Testis (tissue), 3 donors: Measurements from ENCODE around the gene NR4A3. TPM values are rescaled to one million over a fixed set of nuclear protein-coding genes. Genes with fewer than 3 reads are reported as not detected.

Source experiments
- DNase-seq: peaks from one replicate; pipeline ENCODE4 v3.0.0-alpha.2; 2019
- H3K27ac ChIP-seq, 2 donors: fragments of 200-600 bp; sonication (generic); one replicate each; pipeline ENCODE4 v1.5.1; 2019
- H3K27me3 ChIP-seq: fragments of 200-600 bp; sonication (generic); one replicate; pipeline ENCODE4 v1.5.1; 2019
- H3K36me3 ChIP-seq: fragments of 200-600 bp; sonication (generic); one replicate; pipeline ENCODE4 v1.5.1; 2017; ENCODE audit warnings: low read depth; ENCODE audit errors: missing control alignments
- H3K4me1 ChIP-seq: fragments of 200-600 bp; sonication (generic); one replicate; pipeline ENCODE4 v1.5.1; 2019
- H3K4me3 ChIP-seq, 2 donors: fragments of 200-600 bp; sonication (generic); one replicate each; pipeline ENCODE4 v1.5.1; 2017 to 2019
- H3K9me3 ChIP-seq: fragments of 200-600 bp; sonication (generic); one replicate; pipeline ENCODE4 v1.5.1; 2017
- POLR2A ChIP-seq: fragments of 450-650 bp; IDR thresholded peaks from one replicate; pipeline ENCODE4 v1.6.1; 2017; ENCODE audit warnings: antibody characterized with exemption, mild to moderate bottlenecking, moderate library complexity
- WGBS, 2 donors: methylation state at CpG; one replicate each; pipeline ENCODE4 v1.1.5; 2018; 5-methylcytosine and 5-hydroxymethylcytosine counted together
- intact Hi-C: fragments of 100-400 bp; cut with DNase I; formaldehyde crosslinking; loops from one replicate; pipeline ENCODE4 v1.15.1; 2023; ENCODE audit warnings: low total_unique reads
- polyA plus RNA-seq: library from polyadenylated mRNA; stranded (reverse); fragments of 350-450 nt; fragmentation: Illumina TruSeq; extraction: RNeasy Lipid Tissue Mini Kit (QIAGEN cat#74804); gene quantifications from one replicate; pipeline ENCODE4 v1.2.3, GENCODE V29; 2014; ENCODE audit warnings: low read depth, low replicate concordance; ENCODE audit not compliant: insufficient read depth
- total RNA-seq, 2 donors: library from RNA; depleted of rRNA; stranded (reverse); fragments of >200 nt; gene quantifications; one replicate each; pipeline ENCODE4 v1.2.3, GENCODE V29; 2016
- TF ChIP-seq, protein P1 (sequence below), 3 experiments: fragments of 450-650 bp in 2 of 3; fragments of 200-600 bp in 1 of 3; sonication (generic) in 1 of 3; IDR thresholded peaks; one replicate each; pipeline ENCODE4 v1.5.1; 2016 to 2019; ENCODE audit warnings: antibody characterized with exemption in 3 of 3, mild to moderate bottlenecking in 2 of 3, moderate library complexity in 1 of 3

NR4A3 gene
- total and polyA plus RNA-seq, 3 donors from 2014 or later, result 1.7 to 3.0 (median 2.5) TPM

DNA sequence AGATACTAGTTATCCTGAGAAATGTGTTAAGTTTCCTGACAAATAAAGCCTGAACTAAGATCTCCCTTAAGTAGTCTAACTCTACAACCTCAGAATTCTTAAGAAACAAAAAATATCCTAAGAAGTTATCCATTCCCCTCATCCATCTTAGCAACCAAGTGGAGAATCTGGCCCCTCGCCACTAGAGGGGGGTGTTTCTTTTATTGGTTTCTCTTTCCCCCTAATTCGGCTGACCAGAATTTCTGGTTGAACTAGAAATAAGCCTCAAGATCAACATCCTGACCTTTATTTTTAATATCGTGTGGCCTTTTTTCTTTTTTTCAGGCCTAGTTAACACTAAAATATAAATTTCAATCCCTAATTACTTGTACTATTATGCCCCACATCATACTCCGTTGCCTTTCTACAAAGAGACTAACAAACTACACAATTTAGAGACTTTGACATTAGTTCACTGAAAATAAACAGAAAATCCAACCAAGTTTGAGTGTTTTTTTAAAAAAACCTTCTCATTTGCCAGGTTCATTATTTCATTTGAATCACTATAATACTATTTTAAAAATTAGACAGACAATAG lies 14.3 kb upstream of the NR4A3 start:
- no peak overlapping the region for H3K4me3 ChIP-seq
- peak; percentile 82 for DNase-seq
- H3K4me1 ChIP-seq, result no peaks in the 10 kb centered on the region
- WGBS, 2 donors, result 52 to 65% methylated on average over 4 of the region's 4 CpGs
- H3K27ac ChIP-seq, result no peak overlapping the region
- no peaks in the 10 kb centered on the region for H3K27me3 ChIP-seq
- no peaks in the 10 kb centered on the region for H3K36me3 ChIP-seq
- no peaks in the 10 kb centered on the region for H3K9me3 ChIP-seq
- intact Hi-C loops, result no loop called here
- TF ChIP-seq POLR2A, result no peak
- TF ChIP-seq, protein P1, sequence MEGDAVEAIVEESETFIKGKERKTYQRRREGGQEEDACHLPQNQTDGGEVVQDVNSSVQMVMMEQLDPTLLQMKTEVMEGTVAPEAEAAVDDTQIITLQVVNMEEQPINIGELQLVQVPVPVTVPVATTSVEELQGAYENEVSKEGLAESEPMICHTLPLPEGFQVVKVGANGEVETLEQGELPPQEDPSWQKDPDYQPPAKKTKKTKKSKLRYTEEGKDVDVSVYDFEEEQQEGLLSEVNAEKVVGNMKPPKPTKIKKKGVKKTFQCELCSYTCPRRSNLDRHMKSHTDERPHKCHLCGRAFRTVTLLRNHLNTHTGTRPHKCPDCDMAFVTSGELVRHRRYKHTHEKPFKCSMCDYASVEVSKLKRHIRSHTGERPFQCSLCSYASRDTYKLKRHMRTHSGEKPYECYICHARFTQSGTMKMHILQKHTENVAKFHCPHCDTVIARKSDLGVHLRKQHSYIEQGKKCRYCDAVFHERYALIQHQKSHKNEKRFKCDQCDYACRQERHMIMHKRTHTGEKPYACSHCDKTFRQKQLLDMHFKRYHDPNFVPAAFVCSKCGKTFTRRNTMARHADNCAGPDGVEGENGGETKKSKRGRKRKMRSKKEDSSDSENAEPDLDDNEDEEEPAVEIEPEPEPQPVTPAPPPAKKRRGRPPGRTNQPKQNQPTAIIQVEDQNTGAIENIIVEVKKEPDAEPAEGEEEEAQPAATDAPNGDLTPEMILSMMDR (IDR thresholded peaks at IDR 0.05), result peak; percentile 53 to 75 (median 62)

DNA sequence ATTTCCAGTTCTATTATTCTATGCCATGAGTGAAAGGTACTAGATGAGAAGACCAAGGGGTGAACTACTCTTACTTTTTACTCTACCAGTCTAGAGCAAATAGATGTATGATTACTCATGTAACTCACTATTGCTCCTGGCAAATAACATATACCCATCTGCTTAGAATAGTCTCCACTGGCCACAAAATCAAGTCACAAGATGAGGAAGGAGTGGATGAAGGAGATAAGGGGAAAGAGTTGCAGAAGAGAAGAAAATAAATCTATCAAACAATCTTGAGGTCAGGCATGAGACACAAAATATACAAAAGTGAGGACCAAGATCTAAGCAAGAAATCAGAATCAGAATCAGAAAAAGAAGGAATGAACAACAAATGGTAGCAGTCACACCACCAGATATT lies 13.7 kb upstream of the NR4A3 start:
- intact Hi-C loops, result no loop called here

DNA sequence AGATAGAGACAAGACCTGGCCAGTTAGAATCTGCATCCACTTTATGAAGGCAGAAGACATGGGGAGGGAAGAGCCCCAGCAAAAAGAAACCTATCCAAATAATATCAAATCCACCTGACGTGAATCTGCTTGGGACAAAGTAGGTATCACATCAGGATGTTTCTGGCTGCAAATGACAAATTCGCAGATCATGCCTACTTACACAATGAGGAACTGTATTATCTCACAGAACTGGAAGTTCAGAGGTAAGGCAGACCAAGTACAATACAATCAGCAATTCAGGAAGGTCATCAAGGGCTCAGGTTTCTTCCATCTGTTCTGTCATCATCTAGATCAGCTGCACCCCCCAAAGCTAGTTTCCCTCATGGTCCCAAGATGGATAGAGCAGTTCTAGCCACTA lies 13.2 kb upstream of the NR4A3 start:
- DNase-seq, result no peak
- H3K27me3 ChIP-seq, result no peaks in the 10 kb centered on the region
- no peaks in the 10 kb centered on the region for H3K9me3 ChIP-seq
- intact Hi-C loops, result no loop called here
- H3K4me1 ChIP-seq, result no peaks in the 10 kb centered on the region
- TF ChIP-seq POLR2A, result no peak
- TF ChIP-seq, protein P1 (IDR thresholded peaks at IDR 0.05), result no peak
- no peak overlapping the region for H3K4me3 ChIP-seq
- H3K27ac ChIP-seq, result no peak overlapping the region
- 84 to 96% methylated on average over 2 of the region's 2 CpGs for WGBS, 2 donors
- no peaks in the 10 kb centered on the region for H3K36me3 ChIP-seq

More for the DNA sequence above, 13.7 kb upstream of the NR4A3 start:
- DNase-seq, result no peak
- Histone ChIP-seq H3K27me3 (no peaks in the 10 kb centered on the region), H3K9me3 (no peaks in the 10 kb centered on the region), H3K27ac (no peak overlapping the region), H3K36me3 (no peaks in the 10 kb centered on the region), H3K4me1 (no peaks in the 10 kb centered on the region), H3K4me3 (no peak overlapping the region)
- no peak for TF ChIP-seq POLR2A
- TF ChIP-seq, protein P1 (IDR thresholded peaks at IDR 0.05), result no peak

DNA sequence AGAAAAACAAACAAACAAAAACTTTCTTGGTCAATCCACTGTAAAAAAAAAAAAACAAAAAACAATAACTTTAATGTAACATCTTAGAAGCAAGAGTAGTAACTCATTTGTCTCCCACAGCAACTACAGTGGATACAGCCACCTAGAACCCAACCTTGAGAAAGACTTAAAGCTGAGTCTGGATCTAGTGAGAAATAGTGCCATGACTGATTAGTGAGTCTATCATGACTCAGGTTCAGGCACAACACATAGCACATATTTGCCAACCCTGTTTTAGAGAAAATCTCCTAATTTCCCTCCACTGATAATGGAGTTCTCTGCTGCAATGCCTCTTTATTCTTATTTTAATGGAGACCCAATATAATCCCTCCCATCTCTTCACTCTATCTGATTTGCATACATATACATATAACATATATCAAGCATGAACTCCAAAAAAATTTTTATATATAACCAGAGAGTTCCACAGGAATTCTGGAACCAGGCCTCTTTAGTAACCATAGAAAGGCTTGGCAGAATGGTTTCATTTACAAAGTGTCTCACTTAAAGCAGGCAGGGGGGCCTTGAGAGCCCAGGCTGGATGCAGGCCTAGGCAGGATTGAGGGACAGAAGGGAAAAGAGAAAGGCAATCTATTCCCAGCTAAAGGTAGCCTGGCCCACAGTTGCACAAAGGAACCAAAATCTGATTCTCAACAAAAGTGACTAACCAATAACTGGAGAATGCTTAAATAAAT lies 11.9 kb upstream of the NR4A3 start:
- Histone ChIP-seq H3K9me3 (no peaks in the 10 kb centered on the region), H3K4me3 (no peak overlapping the region), H3K4me1 (no peaks in the 10 kb centered on the region), H3K27ac (no peak overlapping the region), H3K27me3 (no peaks in the 10 kb centered on the region), H3K36me3 (no peaks in the 10 kb centered on the region)
- no peak for DNase-seq
- intact Hi-C loops, result no loop called here
- TF ChIP-seq, protein P1 (IDR thresholded peaks at IDR 0.05), result no peak
- TF ChIP-seq POLR2A, result no peak

DNA sequence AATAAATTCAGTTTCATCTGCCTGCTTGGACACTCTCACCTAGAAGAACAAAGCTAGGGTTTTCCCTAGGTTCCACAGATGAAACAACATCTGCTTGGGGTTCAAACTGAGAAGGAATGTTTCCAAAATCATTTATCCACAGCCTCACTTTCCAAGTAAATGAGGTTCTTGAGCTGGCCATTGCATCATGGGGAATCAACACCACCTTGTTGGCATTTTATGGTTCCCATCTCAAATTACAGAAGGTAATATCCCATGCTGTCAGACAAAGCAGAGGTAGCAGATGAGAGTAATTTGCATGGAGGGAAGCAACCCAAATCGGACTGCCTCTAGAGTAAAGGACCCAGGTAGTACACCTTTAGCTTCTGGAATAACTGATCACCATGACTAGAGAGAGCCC lies 10.5 kb upstream of the NR4A3 start:
- no peak overlapping the region for H3K27ac ChIP-seq
- H3K4me1 ChIP-seq, result no peaks in the 10 kb centered on the region
- no peaks in the 10 kb centered on the region for H3K9me3 ChIP-seq
- no peak for DNase-seq
- WGBS, 2 donors, result 0 to 39% methylated on average over 1 of the region's 1 CpG
- TF ChIP-seq, protein P1 (IDR thresholded peaks at IDR 0.05), result no peak
- TF ChIP-seq POLR2A, result no peak
- H3K27me3 ChIP-seq, result no peaks in the 10 kb centered on the region
- intact Hi-C loops, result no loop called here
- H3K4me3 ChIP-seq, result no peak overlapping the region
- H3K36me3 ChIP-seq, result no peaks in the 10 kb centered on the region
